PC-3 (cell line): ENCODE data around the gene POU4F3. TPM values are rescaled to one million over a fixed set of nuclear protein-coding genes. Genes with fewer than 3 reads are reported as not detected.

Experiments used
- ATAC-seq: fragments of 200-7000 bp; cut with Tn5 transposase; 2 replicates; pipeline ENCODE4 v1.9.1; 2020; ENCODE audit warnings: mild to moderate bottlenecking, moderate library complexity
- BruUV-seq: library from RNA; stranded (reverse); fragments of 400-500 nt; replicated peaks from 2 replicates; lab custom pipeline; 2021; lab: Mats Ljungman, UMichigan
- CTCF ChIA-PET: fragments of 300-600 bp; sonication (Branson Sonifier 250); formaldehyde crosslinking; loops from one replicate; lab custom pipeline; 2022; ENCODE audit warnings: antibody characterized with exemption; lab: Charles Lee
- POLR2A ChIA-PET: fragments of 300-600 bp; sonication (Branson Sonifier 250); formaldehyde crosslinking; loops from one replicate; lab custom pipeline; 2022; ENCODE audit warnings: antibody characterized with exemption; ENCODE audit not compliant: unreplicated experiment; lab: Charles Lee
- DNase-seq: peaks from one replicate; pipeline ENCODE4 v3.0.0-alpha.2; 2015
- H2AFZ ChIP-seq: fragments of 300-600 bp; sonication (generic); 2 replicates; pipeline ENCODE4 v1.6.0; 2016; ENCODE audit warnings: antibody characterized with exemption, low read length
- H3F3A ChIP-seq: fragments of 300-600 bp; sonication (generic); one replicate; pipeline ENCODE4 v1.6.0; 2017; ENCODE audit warnings: antibody characterized with exemption, low read length, control low read depth, mild to moderate bottlenecking; ENCODE audit not compliant: unreplicated experiment
- H3K27ac ChIP-seq: fragments of 300-600 bp; sonication (generic); 2 replicates; pipeline ENCODE4 v1.5.1; 2016; ENCODE audit warnings: mild to moderate bottlenecking, low read length
- H3K27me3 ChIP-seq: fragments of 300-600 bp; sonication (generic); 2 replicates; pipeline ENCODE4 v1.6.1; 2016; ENCODE audit warnings: low read length, mixed read lengths
- H3K36me3 ChIP-seq: fragments of 300-600 bp; sonication (generic); 2 replicates; pipeline ENCODE4 v1.6.1; 2016; ENCODE audit warnings: low read depth, mixed run types, low read length, mixed read lengths
- H3K4me1 ChIP-seq: fragments of 300-600 bp; sonication (generic); 2 replicates; pipeline ENCODE4 v1.5.1; 2016; ENCODE audit warnings: low read length; ENCODE audit not compliant: insufficient read depth
- H3K4me2 ChIP-seq: fragments of 300-600 bp; sonication (generic); 2 replicates; pipeline ENCODE4 v1.6.0; 2016; ENCODE audit warnings: low read length
- H3K4me3 ChIP-seq: fragments of 300-600 bp; sonication (generic); 2 replicates; pipeline ENCODE4 v1.5.1; 2016; ENCODE audit warnings: mild to moderate bottlenecking, low read length, mixed read lengths
- H3K79me2 ChIP-seq: fragments of 300-600 bp; sonication (generic); 2 replicates; pipeline ENCODE4 v1.6.1; 2017; ENCODE audit warnings: low read length, mixed read lengths
- H3K9ac ChIP-seq: fragments of 300-600 bp; sonication (generic); 2 replicates; pipeline ENCODE4 v1.6.0; 2016; ENCODE audit warnings: mild to moderate bottlenecking, low read length
- H3K9me2 ChIP-seq: fragments of 300-600 bp; sonication (generic); replicated peaks from 2 replicates; pipeline ENCODE4 v1.6.1; 2016; ENCODE audit warnings: mixed run types, low read length, mixed read lengths
- H3K9me3 ChIP-seq: fragments of 300-600 bp; sonication (generic); 2 replicates; pipeline ENCODE4 v1.6.1; 2016; ENCODE audit warnings: low read length, mixed read lengths
- H4K20me1 ChIP-seq: fragments of 300-600 bp; sonication (generic); 2 replicates; pipeline ENCODE4 v1.6.1; 2016; ENCODE audit warnings: low read length, mixed read lengths
- CTCF ChIP-seq: fragments of 300-600 bp; sonication (generic); conservative IDR thresholded peaks from 2 replicates; pipeline ENCODE4 v1.5.1; 2017; ENCODE audit warnings: antibody characterized with exemption, low read depth, mild to moderate bottlenecking, low read length
- EZH2 ChIP-seq: fragments of 300-600 bp; sonication (generic); IDR thresholded peaks from one replicate; pipeline ENCODE4 v1.6.1; 2017; ENCODE audit warnings: antibody characterized with exemption, mild to moderate bottlenecking, low read length; ENCODE audit not compliant: unreplicated experiment
- EZH2phosphoT487 ChIP-seq: fragments of 300-600 bp; sonication (generic); IDR thresholded peaks from 2 replicates; pipeline ENCODE4 v1.6.1; 2018; ENCODE audit warnings: mild to moderate bottlenecking, antibody characterized with exemption, low read length, borderline replicate concordance
- intact Hi-C: fragments of 100-400 bp; cut with micrococcal nuclease; formaldehyde crosslinking; loops from 2 replicates; pipeline ENCODE4 v1.9.0; 2023
- total RNA-seq: library from RNA; depleted of rRNA; stranded (reverse); fragments of >200 nt; gene quantifications from 2 replicates; pipeline ENCODE4 v1.2.3, GENCODE V29; 2014

POU4F3 gene
- total RNA-seq, 1 experiment from 2014 or later, result not detected

DNA sequence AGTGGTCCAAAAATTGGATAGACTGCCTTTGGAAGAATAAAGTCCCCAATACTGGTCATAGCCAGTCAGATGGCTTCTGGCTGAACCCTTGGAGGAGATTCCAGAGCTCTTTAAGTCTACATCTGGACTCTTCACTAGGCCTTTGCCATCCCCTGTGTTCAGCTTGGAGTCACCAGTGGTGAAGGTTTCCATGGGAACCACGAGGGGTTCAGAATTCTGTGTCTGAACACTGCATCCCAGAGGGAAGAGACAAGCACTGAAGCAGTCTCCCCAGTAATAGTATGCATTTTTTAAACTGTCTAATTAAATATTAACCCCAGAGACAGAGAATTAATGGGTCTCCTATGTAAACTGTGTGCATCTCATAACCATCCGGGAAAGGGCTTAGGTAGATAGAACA is 38.2 kb downstream of the POU4F3 start:
- H3K9me3 ChIP-seq, result no peaks in the 10 kb centered on the region
- no peak for ATAC-seq
- H3K9ac ChIP-seq, result no peak overlapping the region
- peaks cover 12% of the 10 kb centered on the region; the same call in 1 of the 2 replicates for H3K27me3 ChIP-seq
- H3K36me3 ChIP-seq, result no peaks in the 10 kb centered on the region
- no peaks in the 10 kb centered on the region for H4K20me1 ChIP-seq
- H3K27ac ChIP-seq, result no peak overlapping the region
- BruUV-seq, result no TSS peak
- no peaks in the 10 kb centered on the region for H3K9me2 ChIP-seq
- no peaks in the 10 kb centered on the region for H3K4me1 ChIP-seq
- CTCF ChIA-PET, result interaction anchor here (0.7 kb wide), 1 partner anchor 48 kb away, joined by 3 read pairs; no protein-coding TSS in a partner anchor
- no peaks in the 10 kb centered on the region for H3K79me2 ChIP-seq
- no peak overlapping the region for H2AFZ ChIP-seq
- H3F3A ChIP-seq, result no peaks in the 10 kb centered on the region
- DNase-seq, result no peak
- no peak overlapping the region for H3K4me2 ChIP-seq
- POLR2A ChIA-PET, result no interaction called here
- intact Hi-C loops, result no loop called here
- H3K4me3 ChIP-seq, result no peak overlapping the region
- no peak for TF ChIP-seq CTCF

- no peaks in the 10 kb centered on the region for H3K9me3 ChIP-seq
- H3K4me3 ChIP-seq, result no peak overlapping the region
- ChIA-PET POLR2A (no interaction called here), CTCF (no interaction called here)
- DNase-seq (no peak), ATAC-seq (no peak)
- H4K20me1 ChIP-seq, result no peaks in the 10 kb centered on the region
- H3K9me2 ChIP-seq, result no peaks in the 10 kb centered on the region
- TF ChIP-seq EZH2phosphoT487, result no peak
- no peaks in the 10 kb centered on the region for H3F3A ChIP-seq
- peaks cover 12% of the 10 kb centered on the region; the same call in 1 of the 2 replicates for H3K27me3 ChIP-seq
- intact Hi-C loops, result no loop called here
- BruUV-seq, result no TSS peak
- no peaks in the 10 kb centered on the region for H3K79me2 ChIP-seq
- H2AFZ ChIP-seq, result no peak overlapping the region
- no peak overlapping the region for H3K9ac ChIP-seq
- H3K4me1 ChIP-seq, result no peaks in the 10 kb centered on the region
- no peak overlapping the region for H3K27ac ChIP-seq
- H3K4me2 ChIP-seq, result no peak overlapping the region
- no peaks in the 10 kb centered on the region for H3K36me3 ChIP-seq
These were observed 40.3 kb downstream of the POU4F3 start for GRCh38 chr5:146378986-146379385.

DNA sequence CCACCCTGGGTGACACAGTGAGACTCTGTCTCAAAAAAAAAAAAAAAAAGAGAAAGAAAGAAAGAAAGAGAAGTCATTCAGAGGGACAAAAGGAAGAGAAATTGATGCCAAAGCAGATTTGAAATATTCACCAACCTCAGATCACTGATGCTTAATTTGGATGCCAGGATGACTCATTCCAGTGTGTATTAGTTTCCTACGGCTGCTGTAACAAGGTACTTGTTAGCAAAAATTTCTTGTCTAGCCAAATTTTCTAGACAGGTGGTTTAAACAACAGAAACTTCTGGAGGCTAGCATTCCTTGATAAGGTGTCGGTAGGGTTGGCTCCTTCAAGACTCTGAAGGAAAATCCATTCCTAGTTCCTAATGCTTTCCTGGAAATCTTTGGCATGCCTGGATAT is 42.1 kb downstream of the POU4F3 start:
- CTCF ChIA-PET, result no interaction called here
- Histone ChIP-seq H3K79me2 (no peaks in the 10 kb centered on the region), H3K36me3 (no peaks in the 10 kb centered on the region), H3K27ac (no peak overlapping the region), H3K4me3 (no peak overlapping the region), H3K4me1 (no peaks in the 10 kb centered on the region), H2AFZ (no peak overlapping the region), H3F3A (no peaks in the 10 kb centered on the region), H3K9me2 (no peaks in the 10 kb centered on the region), H3K9me3 (no peaks in the 10 kb centered on the region), H3K4me2 (no peak overlapping the region), H4K20me1 (no peaks in the 10 kb centered on the region), H3K9ac (no peak overlapping the region), H3K27me3 (peaks cover 25% of the 10 kb centered on the region; the same call in 1 of the 2 replicates)
- POLR2A ChIA-PET, result no interaction called here
- intact Hi-C loops, result no loop called here
- TF ChIP-seq EZH2, result no peak
- no peak for TF ChIP-seq CTCF
- no peak for TF ChIP-seq EZH2phosphoT487
- DNase-seq (no peak), ATAC-seq (no peak)
- BruUV-seq, result no TSS peak
